RWPE2 (cell line): ENCODE measurements around the gene SETBP1.

Experiments
- ATAC-seq: fragments of 200-7000 bp; cut with Tn5 transposase; 3 replicates; pipeline ENCODE4 v1.9.1; 2021; ENCODE audit warnings: low read depth
- DNase-seq: peaks from one replicate; pipeline ENCODE4 v3.0.0-alpha.2; 2020; ENCODE audit warnings: low spot score
- H3K27ac ChIP-seq: fragments of 450-650 bp; 2 replicates; pipeline ENCODE4 v1.5.1; 2017; ENCODE audit warnings: mild to moderate bottlenecking; ENCODE audit not compliant: poor library complexity, severe bottlenecking
- H3K27me3 ChIP-seq: fragments of 250-450 bp; sonication (Bioruptor Pico); 2 replicates; pipeline ENCODE4 v1.5.1; 2021; ENCODE audit warnings: mild to moderate bottlenecking, moderate library complexity; ENCODE audit not compliant: insufficient read depth, poor library complexity, severe bottlenecking
- H3K36me3 ChIP-seq: fragments of 250-450 bp; sonication (Bioruptor Pico); 2 replicates; pipeline ENCODE4 v1.5.1; 2020; ENCODE audit warnings: low read depth, mild to moderate bottlenecking, moderate library complexity
- H3K4me1 ChIP-seq: fragments of 250-450 bp; sonication (Bioruptor Pico); 2 replicates; pipeline ENCODE4 v1.5.1; 2021; ENCODE audit warnings: mild to moderate bottlenecking, moderate library complexity; ENCODE audit not compliant: insufficient read depth, poor library complexity, severe bottlenecking
- H3K4me3 ChIP-seq: fragments of 250-450 bp; sonication (Bioruptor Pico); 2 replicates; pipeline ENCODE4 v1.5.1; 2021; ENCODE audit warnings: mild to moderate bottlenecking, moderate library complexity; ENCODE audit not compliant: severe bottlenecking
- H3K9me3 ChIP-seq: fragments of 250-450 bp; sonication (Bioruptor Pico); 2 replicates; pipeline ENCODE4 v1.5.1; 2021; ENCODE audit warnings: mild to moderate bottlenecking, moderate library complexity; ENCODE audit not compliant: severe bottlenecking
- TF ChIP-seq, protein P1 (sequence below): fragments of 450-650 bp; IDR thresholded peaks from one replicate; pipeline ENCODE4 v1.5.1; 2017; ENCODE audit warnings: mild to moderate bottlenecking, moderate library complexity; ENCODE audit not compliant: poor library complexity, severe bottlenecking

The SETBP1 gene

DNA sequence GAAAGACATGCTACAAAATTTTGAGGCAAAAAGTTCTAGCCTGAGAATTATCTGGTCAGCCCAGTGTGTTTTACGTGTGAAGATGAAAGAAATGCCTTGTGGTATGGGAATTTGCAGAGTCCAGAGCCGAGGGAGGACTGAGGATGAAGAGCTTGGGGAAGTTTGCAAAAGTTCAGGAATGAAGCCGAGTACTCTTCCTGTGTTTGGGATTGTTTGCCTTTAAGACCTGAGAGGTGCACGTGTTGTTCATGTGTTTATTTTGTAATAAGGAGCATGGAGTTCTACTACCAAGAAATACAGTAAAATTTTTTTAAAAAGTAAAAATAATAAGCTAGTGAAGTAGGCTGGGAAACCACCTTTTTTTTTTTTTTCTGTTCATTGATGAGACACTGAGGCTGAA is 14.8 kb downstream of the SETBP1 start:
- Histone ChIP-seq H3K27ac (peak overlapping the region; percentile 44), H3K36me3 (no peaks in the 10 kb centered on the region), H3K9me3 (no peaks in the 10 kb centered on the region), H3K27me3 (no peaks in the 10 kb centered on the region), H3K4me3 (no peak overlapping the region), H3K4me1 (peaks cover 25% of the 10 kb centered on the region)
- ATAC-seq (no peak), DNase-seq (no peak)
- TF ChIP-seq, protein P1, sequence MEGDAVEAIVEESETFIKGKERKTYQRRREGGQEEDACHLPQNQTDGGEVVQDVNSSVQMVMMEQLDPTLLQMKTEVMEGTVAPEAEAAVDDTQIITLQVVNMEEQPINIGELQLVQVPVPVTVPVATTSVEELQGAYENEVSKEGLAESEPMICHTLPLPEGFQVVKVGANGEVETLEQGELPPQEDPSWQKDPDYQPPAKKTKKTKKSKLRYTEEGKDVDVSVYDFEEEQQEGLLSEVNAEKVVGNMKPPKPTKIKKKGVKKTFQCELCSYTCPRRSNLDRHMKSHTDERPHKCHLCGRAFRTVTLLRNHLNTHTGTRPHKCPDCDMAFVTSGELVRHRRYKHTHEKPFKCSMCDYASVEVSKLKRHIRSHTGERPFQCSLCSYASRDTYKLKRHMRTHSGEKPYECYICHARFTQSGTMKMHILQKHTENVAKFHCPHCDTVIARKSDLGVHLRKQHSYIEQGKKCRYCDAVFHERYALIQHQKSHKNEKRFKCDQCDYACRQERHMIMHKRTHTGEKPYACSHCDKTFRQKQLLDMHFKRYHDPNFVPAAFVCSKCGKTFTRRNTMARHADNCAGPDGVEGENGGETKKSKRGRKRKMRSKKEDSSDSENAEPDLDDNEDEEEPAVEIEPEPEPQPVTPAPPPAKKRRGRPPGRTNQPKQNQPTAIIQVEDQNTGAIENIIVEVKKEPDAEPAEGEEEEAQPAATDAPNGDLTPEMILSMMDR = no peak

DNA sequence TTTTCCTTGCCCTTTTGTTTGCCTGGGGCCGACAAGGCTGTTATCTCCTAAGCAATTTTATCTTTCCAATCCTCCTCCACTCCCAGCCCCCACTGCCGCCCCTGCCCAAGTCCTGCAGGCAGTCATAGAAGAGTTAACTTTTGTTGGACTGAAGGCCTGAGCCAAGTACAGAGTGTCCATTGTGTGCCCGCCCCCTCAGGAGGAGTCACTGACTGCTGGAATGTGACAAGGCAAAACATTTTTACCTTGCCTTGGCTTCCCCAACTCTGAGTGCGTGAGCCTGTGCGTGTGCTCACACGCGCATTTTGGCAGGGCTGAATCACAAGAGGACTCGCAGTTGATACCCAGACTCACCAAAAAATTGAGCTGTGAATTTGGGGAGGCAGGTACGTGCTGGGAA is 16.2 kb downstream of the SETBP1 start:
- H3K9me3 ChIP-seq = no peaks in the 10 kb centered on the region
- DNase-seq (no peak), ATAC-seq (peak; percentile 48; the same call in 2 of the 3 replicates)
- H3K36me3 ChIP-seq = no peaks in the 10 kb centered on the region
- H3K27me3 ChIP-seq = no peaks in the 10 kb centered on the region
- H3K4me1 ChIP-seq = peaks cover 25% of the 10 kb centered on the region
- no peak overlapping the region for H3K4me3 ChIP-seq
- TF ChIP-seq, protein P1 = no peak
- H3K27ac ChIP-seq = peak overlapping the region; percentile 44

DNA sequence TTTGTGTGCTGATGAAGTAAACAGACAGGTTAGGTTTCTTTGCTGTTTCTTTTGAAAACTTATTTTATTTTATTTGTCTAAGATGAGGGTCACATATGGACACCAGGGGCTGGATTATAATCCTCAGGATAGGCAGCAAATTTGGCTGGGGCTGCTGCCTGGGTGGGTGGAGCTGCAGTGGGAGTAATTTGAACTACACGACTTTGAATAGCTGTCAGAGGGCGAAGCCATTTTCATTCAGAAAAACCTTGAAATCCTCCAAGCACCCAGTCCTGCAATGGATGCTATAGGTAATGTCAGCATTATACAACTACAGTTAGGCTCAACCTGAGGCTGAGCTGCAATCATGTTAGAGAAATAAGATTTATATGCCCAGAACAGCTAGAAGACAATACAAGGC is 16.6 kb downstream of the SETBP1 start:
- no peaks in the 10 kb centered on the region for H3K36me3 ChIP-seq
- no peaks in the 10 kb centered on the region for H3K9me3 ChIP-seq
- H3K27me3 ChIP-seq = no peaks in the 10 kb centered on the region
- no peak for ATAC-seq
- DNase-seq = no peak
- TF ChIP-seq, protein P1 = no peak
- peaks cover 22% of the 10 kb centered on the region for H3K4me1 ChIP-seq
- H3K4me3 ChIP-seq = no peak overlapping the region
- peak overlapping the region; percentile 44 for H3K27ac ChIP-seq

DNA sequence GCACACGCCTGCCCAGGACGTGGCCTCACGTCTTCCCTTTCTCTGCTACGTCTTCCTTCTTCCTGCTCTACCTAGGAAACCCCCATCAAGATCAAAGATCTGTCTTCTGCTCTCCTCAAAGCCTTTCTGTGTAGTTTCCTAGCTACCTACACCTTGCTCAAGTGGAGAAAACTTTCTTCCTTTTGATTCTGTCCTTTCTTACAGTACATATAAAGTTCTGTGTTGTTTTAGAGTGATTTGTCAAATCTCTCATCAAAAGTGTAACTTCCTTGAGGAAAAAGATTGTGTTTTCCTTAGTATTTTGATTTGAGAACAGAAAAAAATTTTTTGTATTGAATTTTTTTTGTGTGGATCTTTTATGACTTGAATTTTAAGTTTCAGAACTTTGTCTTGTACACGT is 17.8 kb downstream of the SETBP1 start:
- peaks cover 10% of the 10 kb centered on the region for H3K4me1 ChIP-seq
- H3K27ac ChIP-seq = no peak overlapping the region
- DNase-seq (no peak), ATAC-seq (no peak)
- H3K9me3 ChIP-seq = no peaks in the 10 kb centered on the region
- no peaks in the 10 kb centered on the region for H3K36me3 ChIP-seq
- no peak overlapping the region for H3K4me3 ChIP-seq
- TF ChIP-seq, protein P1 = no peak
- no peaks in the 10 kb centered on the region for H3K27me3 ChIP-seq

DNA sequence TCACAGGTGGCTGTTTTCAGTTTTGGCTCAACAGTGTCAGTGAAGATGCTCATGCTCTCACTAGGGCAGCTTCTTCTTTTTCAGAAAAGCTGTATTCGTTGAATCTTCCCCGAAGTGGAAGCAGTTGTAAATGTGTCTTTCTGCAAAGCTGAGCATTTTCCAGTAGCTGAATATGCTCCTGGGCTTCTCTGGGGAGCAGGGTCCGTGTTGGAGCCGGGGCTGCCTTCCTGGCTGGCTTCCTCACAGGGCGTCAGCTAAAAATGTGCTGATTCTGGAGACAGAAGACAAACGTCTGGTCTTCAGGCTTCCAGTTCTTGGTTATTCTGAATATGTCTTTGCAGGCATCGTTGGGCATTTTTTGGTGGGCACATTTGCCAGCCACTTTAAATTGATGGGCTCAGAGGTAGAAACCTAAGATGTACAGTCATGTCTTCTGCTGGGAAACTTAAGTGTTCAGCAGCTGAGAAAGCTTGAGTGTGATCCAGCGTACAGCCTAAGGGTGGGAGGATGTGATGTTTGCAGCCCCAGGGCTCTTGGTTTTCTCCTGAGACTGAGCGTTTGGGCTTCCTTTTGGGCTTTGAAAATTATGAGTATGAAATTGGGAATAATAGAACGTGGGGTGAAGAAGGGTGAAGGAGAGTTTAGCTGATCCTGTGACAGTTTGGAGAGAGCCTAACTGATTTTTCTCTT is 19.0 kb downstream of the SETBP1 start:
- Histone ChIP-seq H3K27ac (no peak overlapping the region), H3K36me3 (no peaks in the 10 kb centered on the region), H3K4me3 (no peak overlapping the region), H3K4me1 (peaks cover 7% of the 10 kb centered on the region), H3K9me3 (no peaks in the 10 kb centered on the region), H3K27me3 (no peaks in the 10 kb centered on the region)
- ATAC-seq (no peak), DNase-seq (no peak)
- TF ChIP-seq, protein P1 = no peak
